ENCODE data around the gene TPD52L2.
"Not testable (repeated sequence)": the region's sequence is repeated elsewhere in the genome, so short reads cannot be mapped to it uniquely, and the experiment has no call there.

TPD52L2 gene

GRCh38 chr20:63855363-63856097, 9.5 kb upstream of the TPD52L2 start:
- no peak for DNase-seq (ENCODE audit: low read depth)

- no peak for DNase-seq (ENCODE audit: low read depth)
Measured at GRCh38 chr20:63856098-63856511, 9.0 kb upstream of the TPD52L2 start.

GRCh38 chr20:63857764-63858392, 7.2 kb upstream of the TPD52L2 start:
- no peak for DNase-seq (ENCODE audit: low read depth)

- DNase-seq (ENCODE audit: low read depth) = no peak
Measured at GRCh38 chr20:63858393-63859165, 6.5 kb upstream of the TPD52L2 start.

GRCh38 chr20:63859166-63859699, 5.8 kb upstream of the TPD52L2 start:
- no peak for DNase-seq (ENCODE audit: low read depth)

GRCh38 chr20:63860325-63861051, 4.6 kb upstream of the TPD52L2 start:
- no peak for DNase-seq (ENCODE audit: low read depth)

- DNase-seq (ENCODE audit: low read depth) = no peak
Measured at GRCh38 chr20:63861365-63861934, 3.6 kb upstream of the TPD52L2 start, which contains the start of gene ABHD16B. Gene ABHD16B, plus strand, starts transcription at chr20:63861498. Its CDS starts 43 bp downstream, at chr20:63861541.

- no peak for DNase-seq (ENCODE audit: low read depth)
Measured at GRCh38 chr20:63861981-63862901, 2.8 kb upstream of the TPD52L2 start.

- DNase-seq (ENCODE audit: low read depth) = no peak
Measured at GRCh38 chr20:63863021-63863797, 1.9 kb upstream of the TPD52L2 start.

- peak; percentile 56 for DNase-seq (ENCODE audit: low read depth)
Measured at GRCh38 chr20:63863798-63864544, 1.1 kb upstream of the TPD52L2 start.

GRCh38 chr20:63864545-63864977, 509 bp upstream of the TPD52L2 start:
- DNase-seq (ENCODE audit: low read depth) = no peak

- not testable (repeated sequence) for DNase-seq (ENCODE audit: low read depth)
Measured at GRCh38 chr20:63867042-63867441, 2.0 kb downstream of the TPD52L2 start.

GRCh38 chr20:63868264-63868663, 3.2 kb downstream of the TPD52L2 start:
- no peak for DNase-seq (ENCODE audit: low read depth)

GRCh38 chr20:63873477-63873971, 8.5 kb downstream of the TPD52L2 start:
- DNase-seq (ENCODE audit: low read depth) = no peak

- DNase-seq (ENCODE audit: low read depth) = not testable (repeated sequence)
Measured at GRCh38 chr20:63874241-63874640, 9.2 kb downstream of the TPD52L2 start.

GRCh38 chr20:63876489-63877036, 11.5 kb downstream of the TPD52L2 start:
- no peak for DNase-seq (ENCODE audit: low read depth)

- DNase-seq (ENCODE audit: low read depth) = no peak
Measured at GRCh38 chr20:63877755-63878470, 12.8 kb downstream of the TPD52L2 start.

Measured in stimulated activated CD8-positive, alpha-beta memory T cell treated with anti-CD3 and anti-CD28 coated beads, Interleukin-15, amount 100 ng/mL, for 1 hour (primary cell).